GM23248 (cell line): Measurements from ENCODE around the gene AKAP9. TPM values are rescaled to one million over a fixed set of nuclear protein-coding genes. Genes with fewer than 3 reads are reported as not detected.

ENCODE experiments used
- DNase-seq: peaks from one replicate; pipeline ENCODE4 v3.0.0-alpha.2; 2015
- H2AFZ ChIP-seq: fragments of 200-600 bp; sonication (generic); 2 replicates; pipeline ENCODE4 v1.6.1; 2016; ENCODE audit warnings: antibody characterized with exemption
- H3F3A ChIP-seq: fragments of 200-600 bp; sonication (generic); 2 replicates; pipeline ENCODE4 v1.6.1; 2016; ENCODE audit warnings: mild to moderate bottlenecking, antibody characterized with exemption, mixed run types; ENCODE audit not compliant: insufficient read depth
- H3K27ac ChIP-seq: fragments of 200-600 bp; sonication (generic); 2 replicates; pipeline ENCODE4 v1.5.1; 2016; ENCODE audit warnings: mild to moderate bottlenecking
- H3K27me3 ChIP-seq: fragments of 200-600 bp; sonication (generic); replicated peaks from 2 replicates; pipeline ENCODE4 v1.6.1; 2016; ENCODE audit warnings: mild to moderate bottlenecking; ENCODE audit not compliant: insufficient read depth
- H3K36me3 ChIP-seq: fragments of 200-600 bp; sonication (generic); 2 replicates; pipeline ENCODE4 v1.6.1; 2016; ENCODE audit warnings: low read depth, mild to moderate bottlenecking
- H3K4me1 ChIP-seq: fragments of 200-600 bp; sonication (generic); 2 replicates; pipeline ENCODE4 v1.6.1; 2016; ENCODE audit warnings: mild to moderate bottlenecking; ENCODE audit not compliant: insufficient read depth
- H3K4me2 ChIP-seq: fragments of 200-600 bp; sonication (generic); one replicate; pipeline ENCODE4 v1.6.1; 2016; ENCODE audit warnings: mild to moderate bottlenecking; ENCODE audit not compliant: unreplicated experiment
- H3K4me3 ChIP-seq: fragments of 200-600 bp; sonication (generic); 2 replicates; pipeline ENCODE4 v1.5.1; 2016; ENCODE audit warnings: mild to moderate bottlenecking
- H3K79me2 ChIP-seq: fragments of 200-600 bp; sonication (generic); 2 replicates; pipeline ENCODE4 v1.6.1; 2016; ENCODE audit warnings: mild to moderate bottlenecking; ENCODE audit not compliant: insufficient read depth
- H3K9ac ChIP-seq: fragments of 200-600 bp; sonication (generic); 2 replicates; pipeline ENCODE4 v1.6.1; 2016; ENCODE audit warnings: mild to moderate bottlenecking
- H3K9me2 ChIP-seq: fragments of 200-600 bp; sonication (generic); 2 replicates; pipeline ENCODE4 v1.6.1; 2016; ENCODE audit warnings: mixed run types, mild to moderate bottlenecking, moderate library complexity; ENCODE audit not compliant: insufficient read depth
- H3K9me3 ChIP-seq: fragments of 200-600 bp; sonication (generic); one replicate; pipeline ENCODE4 v1.6.1; 2017; ENCODE audit warnings: low read depth
- H4K20me1 ChIP-seq: fragments of 200-600 bp; sonication (generic); 2 replicates; pipeline ENCODE4 v1.6.0; 2016; ENCODE audit not compliant: insufficient read depth
- EZH2 ChIP-seq: fragments of 200-600 bp; sonication (generic); IDR thresholded peaks from 2 replicates; pipeline ENCODE4 v1.6.1; 2018; ENCODE audit warnings: antibody characterized with exemption, mild to moderate bottlenecking; ENCODE audit not compliant: insufficient read depth, poor library complexity, severe bottlenecking
- EZH2phosphoT487 ChIP-seq: fragments of 200-600 bp; sonication (generic); IDR thresholded peaks from 2 replicates; pipeline ENCODE4 v1.6.1; 2018; ENCODE audit warnings: antibody characterized with exemption, moderate library complexity, mild to moderate bottlenecking, low read depth; ENCODE audit not compliant: insufficient read depth
- WGBS, 2 experiments: methylation state at CpG; one replicate each; pipeline ENCODE4 v1.1.6; 2015 to 2017; ENCODE audit warnings: low lambda C conversion rate in 2 of 2, low coverage in 1 of 2; ENCODE audit errors: missing lambda C conversion rate in 2 of 2; 5-methylcytosine and 5-hydroxymethylcytosine counted together
- in situ Hi-C: fragments of 300-500 bp; cut with MboI; formaldehyde crosslinking; loops from 2 replicates; pipeline ENCODE4 v1.15.0; 2020
- polyA plus RNA-seq: library from polyadenylated mRNA; unstranded; fragments of >200 nt; fragmentation: Nextera tagmentation; extraction: Ambion mirVana; gene quantifications from 2 replicates; pipeline ENCODE4 v1.2.1, GENCODE V29; 2016
- total RNA-seq: library from RNA; depleted of rRNA; stranded (reverse); fragments of >200 nt; shearing (Covaris generic); gene quantifications from 2 replicates; pipeline ENCODE4 v1.2.3, GENCODE V29; 2014

Gene AKAP9
- total and polyA plus RNA-seq, 2 experiments from 2014 or later: 24.1 to 38.8 TPM

GRCh38 chr7:92043637-92044036 lies 103.0 kb downstream of the AKAP9 start:
- no peaks in the 10 kb centered on the region for H3F3A ChIP-seq
- no peaks in the 10 kb centered on the region for H3K79me2 ChIP-seq
- H3K4me2 ChIP-seq: no peak overlapping the region
- H3K9me2 ChIP-seq: no peaks in the 10 kb centered on the region
- H3K4me1 ChIP-seq: no peaks in the 10 kb centered on the region
- no peak overlapping the region for H3K4me3 ChIP-seq
- 98 to 100% methylated on average over 2 of the region's 2 CpGs for WGBS, 2 experiments
- H3K9ac ChIP-seq: no peak overlapping the region
- in situ Hi-C loops: no loop called here
- no peak overlapping the region for H3K27ac ChIP-seq
- no peak overlapping the region for H2AFZ ChIP-seq
- H4K20me1 ChIP-seq: no peaks in the 10 kb centered on the region
- H3K27me3 ChIP-seq: no peaks in the 10 kb centered on the region
- DNase-seq: no peak
- peaks cover 46% of the 10 kb centered on the region for H3K36me3 ChIP-seq
- no peaks in the 10 kb centered on the region for H3K9me3 ChIP-seq
- TF ChIP-seq EZH2phosphoT487: no peak
- no peak for TF ChIP-seq EZH2

- Histone ChIP-seq H3K9ac (no peak overlapping the region), H2AFZ (no peak overlapping the region), H3K9me2 (no peaks in the 10 kb centered on the region), H3K4me2 (no peak overlapping the region), H3K36me3 (peaks cover 43% of the 10 kb centered on the region), H3K27me3 (no peaks in the 10 kb centered on the region), H4K20me1 (no peaks in the 10 kb centered on the region), H3K79me2 (no peaks in the 10 kb centered on the region), H3K9me3 (no peaks in the 10 kb centered on the region), H3K4me1 (no peaks in the 10 kb centered on the region), H3K27ac (no peak overlapping the region), H3K4me3 (no peak overlapping the region), H3F3A (no peaks in the 10 kb centered on the region)
- in situ Hi-C loops: no loop called here
- TF ChIP-seq EZH2phosphoT487 (no peak), EZH2 (no peak)
- DNase-seq: no peak
- WGBS, 2 experiments: 50 to 52% methylated on average over 3 of the region's 3 CpGs
Measured at GRCh38 chr7:92044148-92044547, 103.5 kb downstream of the AKAP9 start.

- no peak overlapping the region for H3K4me2 ChIP-seq
- no peak overlapping the region for H3K27ac ChIP-seq
- H3K36me3 ChIP-seq: peaks cover 43% of the 10 kb centered on the region
- no peaks in the 10 kb centered on the region for H4K20me1 ChIP-seq
- TF ChIP-seq EZH2 (no peak), EZH2phosphoT487 (no peak)
- in situ Hi-C loops: no loop called here
- no peaks in the 10 kb centered on the region for H3K27me3 ChIP-seq
- H3K4me3 ChIP-seq: no peak overlapping the region
- H3K79me2 ChIP-seq: no peaks in the 10 kb centered on the region
- H2AFZ ChIP-seq: no peak overlapping the region
- no peaks in the 10 kb centered on the region for H3K4me1 ChIP-seq
- H3K9me3 ChIP-seq: no peaks in the 10 kb centered on the region
- no peaks in the 10 kb centered on the region for H3F3A ChIP-seq
- 97 to 100% methylated on average over 1 of the region's 1 CpG for WGBS, 2 experiments
- DNase-seq: no peak
- no peaks in the 10 kb centered on the region for H3K9me2 ChIP-seq
- no peak overlapping the region for H3K9ac ChIP-seq
Measured at GRCh38 chr7:92044940-92045339, 104.3 kb downstream of the AKAP9 start.

- Histone ChIP-seq H3K4me2 (no peak overlapping the region), H2AFZ (no peak overlapping the region), H3K9me3 (no peaks in the 10 kb centered on the region), H3K79me2 (no peaks in the 10 kb centered on the region), H3K4me3 (no peak overlapping the region), H3K36me3 (peaks cover 12% of the 10 kb centered on the region; the same call in 1 of the 2 replicates), H3F3A (no peaks in the 10 kb centered on the region), H3K4me1 (no peaks in the 10 kb centered on the region), H4K20me1 (no peaks in the 10 kb centered on the region), H3K27me3 (no peaks in the 10 kb centered on the region), H3K9me2 (no peaks in the 10 kb centered on the region), H3K27ac (no peak overlapping the region), H3K9ac (no peak overlapping the region)
- in situ Hi-C loops: no loop called here
- no peak for TF ChIP-seq EZH2
- no peak for TF ChIP-seq EZH2phosphoT487
- DNase-seq: no peak
Measured at GRCh38 chr7:92051655-92052054, 111.0 kb downstream of the AKAP9 start.

GRCh38 chr7:92052159-92052558 lies 111.5 kb downstream of the AKAP9 start:
- Histone ChIP-seq H3F3A (no peaks in the 10 kb centered on the region), H4K20me1 (no peaks in the 10 kb centered on the region), H3K4me1 (no peaks in the 10 kb centered on the region; the same call in 1 of the 2 replicates), H3K9ac (no peak overlapping the region), H3K4me2 (no peak overlapping the region), H3K27ac (no peak overlapping the region), H3K4me3 (no peak overlapping the region), H2AFZ (no peak overlapping the region), H3K36me3 (peaks cover 9% of the 10 kb centered on the region; the same call in 1 of the 2 replicates), H3K27me3 (no peaks in the 10 kb centered on the region), H3K79me2 (no peaks in the 10 kb centered on the region), H3K9me2 (no peaks in the 10 kb centered on the region), H3K9me3 (no peaks in the 10 kb centered on the region)
- WGBS, 2 experiments: 94 to 100% methylated on average over 2 of the region's 2 CpGs
- in situ Hi-C loops: no loop called here
- no peak for TF ChIP-seq EZH2phosphoT487
- no peak for DNase-seq
